GM04504 (cell line): ENCODE measurements around the gene CDC42BPA.
A peak's percentile ranks its signal among the peaks of the same experiment; 100 is the strongest.

Experiments used
- DNase-seq: peaks from one replicate; pipeline ENCODE4 v3.0.0-alpha.2; 2012; ENCODE audit warnings: low read depth

Gene CDC42BPA

GRCh38 chr1:226945106-226945857 is 373.0 kb downstream of the CDC42BPA start:
- DNase-seq: no peak

- DNase-seq: no peak
Observed at GRCh38 chr1:226943927-226944326, 374.4 kb downstream of the CDC42BPA start.

- no peak for DNase-seq
Observed at GRCh38 chr1:226943156-226943555, 375.1 kb downstream of the CDC42BPA start.

- no peak for DNase-seq
Observed at GRCh38 chr1:226942392-226942791, 375.9 kb downstream of the CDC42BPA start.

GRCh38 chr1:226940806-226941067 is 377.6 kb downstream of the CDC42BPA start:
- no peak for DNase-seq

GRCh38 chr1:226940029-226940805 is 378.1 kb downstream of the CDC42BPA start, which contains the start of gene COQ8A:
Gene COQ8A (plus strand): TSS chr1:226940294. CDS start chr1:226961386, 21,092 bp downstream.
- peak; percentile 99 for DNase-seq
